ENCODE measurements around the gene LAPTM4A.

GRCh38 chr2:19987936-19988335 lies 63.5 kb downstream of the LAPTM4A start:
- TF ChIP-seq CTCF (conservative IDR thresholded peaks at IDR 0.05; ENCODE audit: low read depth, low read length) (no peak), CEBPB (IDR thresholded peaks at IDR 0.05; ENCODE audit: low read depth, low read length) (no peak), POLR2A (IDR thresholded peaks at IDR 0.05; ENCODE audit: low read depth, low read length) (no peak), RAD21 (IDR thresholded peaks at IDR 0.05; ENCODE audit: low read length) (no peak), RCOR1 (IDR thresholded peaks at IDR 0.05; ENCODE audit: insufficient replicate concordance, low read length) (no peak), RFX5 (IDR thresholded peaks at IDR 0.05; ENCODE audit: low read depth, low read length) (no peak), CHD1 (IDR thresholded peaks at IDR 0.05; ENCODE audit: low read depth, low read length) (no peak), NFE2L2 (IDR thresholded peaks at IDR 0.05; ENCODE audit: low read depth, low read length) (no peak), MAZ (IDR thresholded peaks at IDR 0.05; ENCODE audit: borderline replicate concordance, low read depth, low read length) (no peak)
- TF ChIP-seq, protein P1, sequence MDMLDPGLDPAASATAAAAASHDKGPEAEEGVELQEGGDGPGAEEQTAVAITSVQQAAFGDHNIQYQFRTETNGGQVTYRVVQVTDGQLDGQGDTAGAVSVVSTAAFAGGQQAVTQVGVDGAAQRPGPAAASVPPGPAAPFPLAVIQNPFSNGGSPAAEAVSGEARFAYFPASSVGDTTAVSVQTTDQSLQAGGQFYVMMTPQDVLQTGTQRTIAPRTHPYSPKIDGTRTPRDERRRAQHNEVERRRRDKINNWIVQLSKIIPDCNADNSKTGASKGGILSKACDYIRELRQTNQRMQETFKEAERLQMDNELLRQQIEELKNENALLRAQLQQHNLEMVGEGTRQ (IDR thresholded peaks at IDR 0.05; ENCODE audit: low read depth, low read length) = no peak
- TF ChIP-seq, protein P2, sequence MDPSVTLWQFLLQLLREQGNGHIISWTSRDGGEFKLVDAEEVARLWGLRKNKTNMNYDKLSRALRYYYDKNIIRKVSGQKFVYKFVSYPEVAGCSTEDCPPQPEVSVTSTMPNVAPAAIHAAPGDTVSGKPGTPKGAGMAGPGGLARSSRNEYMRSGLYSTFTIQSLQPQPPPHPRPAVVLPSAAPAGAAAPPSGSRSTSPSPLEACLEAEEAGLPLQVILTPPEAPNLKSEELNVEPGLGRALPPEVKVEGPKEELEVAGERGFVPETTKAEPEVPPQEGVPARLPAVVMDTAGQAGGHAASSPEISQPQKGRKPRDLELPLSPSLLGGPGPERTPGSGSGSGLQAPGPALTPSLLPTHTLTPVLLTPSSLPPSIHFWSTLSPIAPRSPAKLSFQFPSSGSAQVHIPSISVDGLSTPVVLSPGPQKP (IDR thresholded peaks at IDR 0.05; ENCODE audit: borderline replicate concordance, low read depth, low read length) = no peak
